Prostate gland (tissue), 2 donors: ENCODE data around the gene SLC4A1AP. TPM values are rescaled to one million over a fixed set of nuclear protein-coding genes. Genes with fewer than 3 reads are reported as not detected.

Source experiments
- DNase-seq: peaks from one replicate; pipeline ENCODE4 v3.0.0-alpha.2; 2019; ENCODE audit warnings: low spot score
- H3K27ac ChIP-seq, 2 donors: fragments of 200-600 bp; sonication (generic); 2 replicates each; pipeline ENCODE4 v1.5.1; 2017 to 2019
- H3K27me3 ChIP-seq: fragments of 200-600 bp; sonication (generic); replicated peaks from 2 replicates; pipeline ENCODE4 v1.5.1; 2019; ENCODE audit not compliant: insufficient read depth
- H3K36me3 ChIP-seq, 2 donors: fragments of 200-600 bp; sonication (generic); 1 replicate in 1 of 2; 2 replicates in 1 of 2; pipeline versions ENCODE4 v1.5.1 to v1.8.1; 2017 to 2019
- H3K4me1 ChIP-seq: fragments of 200-600 bp; sonication (generic); replicated peaks from 2 replicates; pipeline ENCODE4 v1.5.1; 2019
- H3K4me3 ChIP-seq, 2 donors: fragments of 200-600 bp; sonication (generic); 2 replicates each; pipeline ENCODE4 v1.5.1; 2017 to 2019
- H3K9me3 ChIP-seq: fragments of 200-600 bp; sonication (generic); 2 replicates; pipeline ENCODE4 v1.5.1; 2017
- POLR2A ChIP-seq: fragments of 450-650 bp; IDR thresholded peaks from one replicate; pipeline ENCODE4 v1.6.1; 2016; ENCODE audit warnings: antibody characterized with exemption, mild to moderate bottlenecking
- POLR2AphosphoS5 ChIP-seq: sonication (generic); formaldehyde crosslinking; IDR thresholded peaks from one replicate; pipeline ENCODE4 v1.6.1; 2017; ENCODE audit warnings: antibody characterized with exemption
- WGBS: methylation state at CpG from one replicate; pipeline ENCODE4 v1.1.5; 2018; 5-methylcytosine and 5-hydroxymethylcytosine counted together
- intact Hi-C: fragments of 100-400 bp; cut with DNase I; formaldehyde crosslinking; loops from one replicate; pipeline ENCODE4 v1.14.2; 2022
- total RNA-seq, 2 donors: library from RNA; depleted of rRNA; stranded (reverse); fragments of >200 nt; gene quantifications; one replicate each; pipeline ENCODE4 v1.1.0, GENCODE V29; 2016
- TF ChIP-seq, protein P1 (sequence below), 4 experiments: fragments of 200-600 bp in 2 of 4; fragments of 450-650 bp in 2 of 4; sonication (generic) in 2 of 4; IDR thresholded peaks; 1 replicate in 3 of 4; 2 replicates in 1 of 4; pipeline ENCODE4 v1.5.1; 2016 to 2019; ENCODE audit warnings: antibody characterized with exemption in 4 of 4, mild to moderate bottlenecking in 2 of 4, moderate library complexity in 2 of 4

The SLC4A1AP gene
- total RNA-seq, 2 donors from 2014 or later = 19.8 to 37.9 TPM

DNA sequence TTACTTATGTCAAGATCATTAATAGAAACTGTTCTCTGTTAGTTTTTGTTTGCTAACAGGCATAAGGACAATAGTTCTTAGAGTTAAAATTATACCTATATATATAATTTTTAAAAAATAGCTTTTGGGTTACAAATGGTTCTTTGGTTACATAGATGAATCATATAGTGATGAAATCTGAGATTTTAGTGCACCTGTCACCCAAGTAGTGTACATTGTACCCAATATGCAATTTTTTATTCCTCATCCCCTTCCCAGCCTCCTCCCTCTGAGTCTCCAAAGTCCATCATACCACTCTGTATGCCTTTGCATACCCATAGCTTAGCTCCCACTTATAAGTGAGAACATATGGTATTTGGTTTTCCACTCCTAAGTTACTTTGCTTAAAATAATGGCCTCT lies 26.4 kb downstream of the SLC4A1AP start:
- Histone ChIP-seq H3K4me3 (no peak overlapping the region), H3K4me1 (no peaks in the 10 kb centered on the region), H3K9me3 (no peaks in the 10 kb centered on the region), H3K36me3 (no peaks in the 10 kb centered on the region), H3K27ac (no peak overlapping the region), H3K27me3 (no peaks in the 10 kb centered on the region)
- intact Hi-C loops = no loop called here
- no peak for DNase-seq
- TF ChIP-seq, protein P1, sequence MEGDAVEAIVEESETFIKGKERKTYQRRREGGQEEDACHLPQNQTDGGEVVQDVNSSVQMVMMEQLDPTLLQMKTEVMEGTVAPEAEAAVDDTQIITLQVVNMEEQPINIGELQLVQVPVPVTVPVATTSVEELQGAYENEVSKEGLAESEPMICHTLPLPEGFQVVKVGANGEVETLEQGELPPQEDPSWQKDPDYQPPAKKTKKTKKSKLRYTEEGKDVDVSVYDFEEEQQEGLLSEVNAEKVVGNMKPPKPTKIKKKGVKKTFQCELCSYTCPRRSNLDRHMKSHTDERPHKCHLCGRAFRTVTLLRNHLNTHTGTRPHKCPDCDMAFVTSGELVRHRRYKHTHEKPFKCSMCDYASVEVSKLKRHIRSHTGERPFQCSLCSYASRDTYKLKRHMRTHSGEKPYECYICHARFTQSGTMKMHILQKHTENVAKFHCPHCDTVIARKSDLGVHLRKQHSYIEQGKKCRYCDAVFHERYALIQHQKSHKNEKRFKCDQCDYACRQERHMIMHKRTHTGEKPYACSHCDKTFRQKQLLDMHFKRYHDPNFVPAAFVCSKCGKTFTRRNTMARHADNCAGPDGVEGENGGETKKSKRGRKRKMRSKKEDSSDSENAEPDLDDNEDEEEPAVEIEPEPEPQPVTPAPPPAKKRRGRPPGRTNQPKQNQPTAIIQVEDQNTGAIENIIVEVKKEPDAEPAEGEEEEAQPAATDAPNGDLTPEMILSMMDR (IDR thresholded peaks at IDR 0.05) = no peak
- TF ChIP-seq POLR2A (no peak), POLR2AphosphoS5 (no peak)

DNA sequence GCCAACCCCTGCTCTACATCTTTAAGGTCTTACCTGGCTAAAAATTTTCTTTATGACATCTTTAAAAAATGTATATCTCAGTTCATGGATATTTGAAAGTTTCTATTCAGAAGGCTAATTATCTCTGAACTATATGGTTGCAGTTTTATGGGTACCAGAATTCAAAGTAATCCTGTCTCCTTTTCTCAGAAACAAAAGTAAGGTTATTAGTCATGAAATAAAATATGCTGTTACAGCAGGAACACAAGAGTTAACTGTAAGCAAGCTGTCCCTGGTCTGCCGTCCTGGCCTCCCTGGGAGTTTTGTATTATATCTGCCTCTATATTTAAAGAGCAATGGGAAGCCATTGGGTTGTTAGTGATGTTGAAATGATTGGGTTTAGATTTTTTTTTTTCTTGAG lies 34.0 kb downstream of the SLC4A1AP start:
- Histone ChIP-seq H3K9me3 (no peaks in the 10 kb centered on the region), H3K27me3 (no peaks in the 10 kb centered on the region), H3K36me3 (peaks cover 0 to 6% of the 10 kb centered on the region in 2 donors), H3K4me1 (no peaks in the 10 kb centered on the region), H3K27ac (no peak overlapping the region), H3K4me3 (no peak overlapping the region)
- no peak for TF ChIP-seq POLR2A
- TF ChIP-seq, protein P1 (IDR thresholded peaks at IDR 0.05) = no peak
- no peak for TF ChIP-seq POLR2AphosphoS5
- DNase-seq = no peak
- intact Hi-C loops = no loop called here
- WGBS = 77% methylated on average over 1 of the region's 1 CpG

DNA sequence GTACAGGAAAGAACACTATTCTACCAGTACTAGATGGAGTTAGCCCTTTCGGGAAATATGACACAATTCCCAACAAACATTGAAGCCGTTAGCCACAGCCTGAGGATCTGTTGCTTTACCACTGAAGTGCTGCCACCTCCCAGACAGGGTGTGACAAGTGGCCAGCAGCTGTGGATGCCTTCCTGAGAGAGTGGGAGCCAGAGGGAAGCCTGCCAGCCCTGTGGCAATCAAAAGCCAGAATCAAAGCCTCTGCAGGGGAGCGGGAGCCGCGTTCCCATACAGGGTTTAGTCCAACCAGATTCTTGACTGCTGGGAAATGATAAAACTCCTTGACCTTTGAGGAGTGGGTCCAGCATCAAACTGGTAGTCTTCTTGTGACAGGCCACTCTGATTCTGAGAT lies 38.0 kb downstream of the SLC4A1AP start:
- 48% methylated on average over 5 of the region's 5 CpGs for WGBS
- intact Hi-C loops = loop anchor here (2.0 kb wide), 1 partner anchor 751 kb away; no protein-coding TSS in a partner anchor
- Histone ChIP-seq H3K4me3 (no peak overlapping the region), H3K27ac (no peak overlapping the region), H3K27me3 (no peaks in the 10 kb centered on the region), H3K4me1 (peaks cover 7% of the 10 kb centered on the region), H3K36me3 (no peaks in the 10 kb centered on the region), H3K9me3 (no peaks in the 10 kb centered on the region)
- no peak for TF ChIP-seq POLR2A
- TF ChIP-seq POLR2AphosphoS5 = no peak
- TF ChIP-seq, protein P1 (IDR thresholded peaks at IDR 0.05) = no peak
- DNase-seq = no peak

DNA sequence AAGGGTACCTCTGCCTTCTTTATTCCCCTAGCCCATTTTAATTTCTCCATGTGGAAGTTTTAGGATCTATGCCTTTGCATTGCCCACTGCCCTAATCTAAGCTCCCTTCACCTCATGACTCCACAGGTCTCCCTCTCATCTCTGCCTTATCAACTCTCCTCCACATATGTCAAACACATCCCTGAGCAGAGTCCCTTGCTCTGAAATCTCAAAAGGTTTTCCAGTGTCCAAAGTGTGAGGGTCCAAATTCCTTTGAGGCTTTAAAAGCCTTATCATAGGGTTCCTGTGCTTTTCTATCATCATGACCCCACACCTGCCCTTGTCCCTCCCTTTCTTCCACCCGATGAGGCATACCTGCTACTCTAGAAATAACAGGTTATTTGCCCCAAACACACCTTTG lies 38.6 kb downstream of the SLC4A1AP start:
- Histone ChIP-seq H3K27me3 (no peaks in the 10 kb centered on the region), H3K9me3 (no peaks in the 10 kb centered on the region), H3K4me1 (peaks cover 13% of the 10 kb centered on the region), H3K4me3 (no peak overlapping the region), H3K27ac (no peak overlapping the region), H3K36me3 (no peaks in the 10 kb centered on the region)
- DNase-seq = no peak
- 79% methylated on average over 1 of the region's 1 CpG for WGBS
- intact Hi-C loops = loop anchor here (2.0 kb wide), 1 partner anchor 750 kb away; no protein-coding TSS in a partner anchor
- TF ChIP-seq POLR2A (no peak), POLR2AphosphoS5 (no peak)
- TF ChIP-seq, protein P1 (IDR thresholded peaks at IDR 0.05) = no peak

DNA sequence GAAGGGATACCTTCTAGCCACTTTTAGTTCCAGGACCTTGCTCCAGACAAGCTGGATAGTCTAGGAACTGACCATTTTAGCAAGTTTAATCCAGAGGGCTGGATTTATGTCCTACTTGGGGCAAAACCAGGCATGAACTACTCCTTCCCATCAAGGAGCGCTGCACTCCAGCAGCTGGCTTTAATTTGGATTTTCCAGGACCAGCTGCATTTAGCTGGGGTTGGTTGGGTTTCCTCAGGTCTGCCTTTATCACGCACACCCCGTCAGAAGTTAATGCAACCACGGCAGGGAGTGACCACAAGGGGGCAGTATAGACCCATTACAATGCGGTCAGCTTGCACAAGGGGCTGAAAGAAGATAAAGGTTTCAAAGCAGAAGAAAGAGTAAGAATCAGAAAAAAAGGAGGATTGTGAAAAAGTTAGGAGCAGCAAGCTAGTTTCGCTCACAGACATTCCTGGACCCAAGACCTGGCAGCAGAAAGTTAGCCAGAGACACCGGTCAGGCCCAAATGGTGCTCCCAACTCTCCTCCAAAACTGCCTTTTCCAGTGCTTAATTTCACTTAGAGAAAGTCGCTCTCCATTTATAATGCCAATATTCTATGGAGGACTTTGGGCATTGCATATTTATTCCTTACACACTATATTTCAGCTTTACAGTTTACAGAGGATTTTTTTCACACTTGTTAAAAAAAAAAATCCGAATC lies 40.1 kb downstream of the SLC4A1AP start:
- Histone ChIP-seq H3K9me3 (no peaks in the 10 kb centered on the region), H3K36me3 (no peaks in the 10 kb centered on the region), H3K4me1 (peaks cover 14% of the 10 kb centered on the region), H3K4me3 (no peak overlapping the region), H3K27me3 (no peaks in the 10 kb centered on the region), H3K27ac (peak overlapping the region; percentile 85 to 89)
- WGBS = 25% methylated on average over 9 of the region's 9 CpGs
- intact Hi-C loops = loop anchor here (2.0 kb wide), 1 partner anchor 749 kb away; no protein-coding TSS in a partner anchor
- DNase-seq = peak; percentile 88
- TF ChIP-seq POLR2AphosphoS5 (peak; percentile 78), POLR2A (no peak)
- TF ChIP-seq, protein P1 (IDR thresholded peaks at IDR 0.05) = peak; percentile 88 to 97 (median 93)
